C4-2B (cell line): ENCODE data around the gene SLC4A1.

Source experiments
- H3K27ac ChIP-seq: fragments of 450-650 bp; 2 replicates; pipeline ENCODE4 v1.5.1; 2017
- ZFX ChIP-seq: fragments of 450-650 bp; IDR thresholded peaks from 2 replicates; pipeline ENCODE4 v1.6.1; 2017
- TF ChIP-seq, protein P1 (sequence below): fragments of 450-650 bp; conservative IDR thresholded peaks from 2 replicates; pipeline ENCODE4 v1.5.1; 2017; ENCODE audit warnings: mild to moderate bottlenecking

The SLC4A1 gene

GRCh38 chr17:44223541-44224071, 44.3 kb downstream of the SLC4A1 start:
- TF ChIP-seq, protein P1, sequence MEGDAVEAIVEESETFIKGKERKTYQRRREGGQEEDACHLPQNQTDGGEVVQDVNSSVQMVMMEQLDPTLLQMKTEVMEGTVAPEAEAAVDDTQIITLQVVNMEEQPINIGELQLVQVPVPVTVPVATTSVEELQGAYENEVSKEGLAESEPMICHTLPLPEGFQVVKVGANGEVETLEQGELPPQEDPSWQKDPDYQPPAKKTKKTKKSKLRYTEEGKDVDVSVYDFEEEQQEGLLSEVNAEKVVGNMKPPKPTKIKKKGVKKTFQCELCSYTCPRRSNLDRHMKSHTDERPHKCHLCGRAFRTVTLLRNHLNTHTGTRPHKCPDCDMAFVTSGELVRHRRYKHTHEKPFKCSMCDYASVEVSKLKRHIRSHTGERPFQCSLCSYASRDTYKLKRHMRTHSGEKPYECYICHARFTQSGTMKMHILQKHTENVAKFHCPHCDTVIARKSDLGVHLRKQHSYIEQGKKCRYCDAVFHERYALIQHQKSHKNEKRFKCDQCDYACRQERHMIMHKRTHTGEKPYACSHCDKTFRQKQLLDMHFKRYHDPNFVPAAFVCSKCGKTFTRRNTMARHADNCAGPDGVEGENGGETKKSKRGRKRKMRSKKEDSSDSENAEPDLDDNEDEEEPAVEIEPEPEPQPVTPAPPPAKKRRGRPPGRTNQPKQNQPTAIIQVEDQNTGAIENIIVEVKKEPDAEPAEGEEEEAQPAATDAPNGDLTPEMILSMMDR: no peak
- no peak for TF ChIP-seq ZFX
- peak overlapping the region; percentile 24 for H3K27ac ChIP-seq

- TF ChIP-seq, protein P1: no peak
- no peak; the same call in 1 of the 2 replicates for TF ChIP-seq ZFX
- H3K27ac ChIP-seq: peak overlapping the region; percentile 96
Observed at GRCh38 chr17:44222112-44222869, 45.6 kb downstream of the SLC4A1 start.

GRCh38 chr17:44221862-44222111, 46.1 kb downstream of the SLC4A1 start:
- TF ChIP-seq, protein P1: no peak
- TF ChIP-seq ZFX: no peak
- H3K27ac ChIP-seq: peak overlapping the region; percentile 96

- peak overlapping the region; percentile 96 for H3K27ac ChIP-seq
- TF ChIP-seq, protein P1: 0 out of 2 replicates have a peak, but pooled peaks have one; percentile 4
- no peak for TF ChIP-seq ZFX
Observed at GRCh38 chr17:44221084-44221861, 46.7 kb downstream of the SLC4A1 start.

GRCh38 chr17:44220213-44221083, 47.5 kb downstream of the SLC4A1 start:
- peak overlapping the region; percentile 96 for H3K27ac ChIP-seq
- TF ChIP-seq ZFX: peak; percentile 58; the same call in 1 of the 2 replicates
- TF ChIP-seq, protein P1: no peak

GRCh38 chr17:44219616-44220212, 48.2 kb downstream of the SLC4A1 start, which contains the start of gene UBTF:
Gene UBTF (minus strand): TSS chr17:44219675. CDS start chr17:44218229, 1,446 bp downstream.
- peak within 1 kb of the TSS; percentile 96 for H3K27ac ChIP-seq
- TF ChIP-seq ZFX: no peak; the same call in 1 of the 2 replicates
- TF ChIP-seq, protein P1: no peak
